Smooth muscle cell (in vitro differentiated cells): ENCODE results near the gene MDGA2. TPM values are rescaled to one million over a fixed set of nuclear protein-coding genes. Genes with fewer than 3 reads are reported as not detected.

ENCODE experiments used
- DNase-seq: peaks from one replicate; lab custom pipeline; 2025; ENCODE audit not compliant: unreplicated experiment; lab: John Stamatoyannopoulos, UW
- H2AFZ ChIP-seq: fragments of 200-600 bp; sonication (generic); 2 replicates; pipeline ENCODE4 v1.6.0; 2016; ENCODE audit warnings: antibody characterized with exemption, low read depth, mild to moderate bottlenecking
- H3F3A ChIP-seq: fragments of 200-600 bp; sonication (generic); 2 replicates; pipeline ENCODE4 v1.6.0; 2017; ENCODE audit warnings: antibody characterized with exemption, low read depth
- H3K27ac ChIP-seq: fragments of 200-600 bp; sonication (generic); 2 replicates; pipeline ENCODE4 v1.5.1; 2016; ENCODE audit warnings: low read depth, mild to moderate bottlenecking
- H3K27me3 ChIP-seq: fragments of 200-600 bp; sonication (generic); 2 replicates; pipeline ENCODE4 v1.6.1; 2016; ENCODE audit warnings: low read depth, mild to moderate bottlenecking
- H3K36me3 ChIP-seq: fragments of 200-600 bp; sonication (generic); 2 replicates; pipeline ENCODE4 v1.5.1; 2016; ENCODE audit warnings: low read depth
- H3K4me1 ChIP-seq: fragments of 200-600 bp; sonication (generic); 2 replicates; pipeline ENCODE4 v1.5.1; 2016; ENCODE audit warnings: low read depth
- H3K4me2 ChIP-seq: fragments of 200-600 bp; sonication (generic); 2 replicates; pipeline ENCODE4 v1.6.0; 2016; ENCODE audit warnings: mild to moderate bottlenecking
- H3K4me3 ChIP-seq: fragments of 200-600 bp; sonication (generic); 2 replicates; pipeline ENCODE4 v1.5.1; 2016; ENCODE audit warnings: mild to moderate bottlenecking
- H3K79me2 ChIP-seq: fragments of 200-600 bp; sonication (generic); 2 replicates; pipeline ENCODE4 v1.6.0; 2016; ENCODE audit warnings: low read depth, mild to moderate bottlenecking
- H3K9ac ChIP-seq: fragments of 200-600 bp; sonication (generic); 2 replicates; pipeline ENCODE4 v1.6.0; 2016; ENCODE audit warnings: low read depth
- H3K9me3 ChIP-seq: fragments of 200-600 bp; sonication (generic); replicated peaks from 2 replicates; pipeline ENCODE4 v1.5.1; 2016; ENCODE audit warnings: low read depth
- H4K20me1 ChIP-seq: fragments of 200-600 bp; sonication (generic); 2 replicates; pipeline ENCODE4 v1.6.0; 2016; ENCODE audit warnings: low read depth
- WGBS: methylation state at CpG from one replicate; pipeline ENCODE4 v1.1.7; 2016; ENCODE audit warnings: low lambda C conversion rate; 5-methylcytosine and 5-hydroxymethylcytosine counted together
- polyA plus RNA-seq: library from polyadenylated mRNA; unstranded; fragments of >200 nt; fragmentation: Nextera tagmentation; extraction: Ambion mirVana; gene quantifications from 2 replicates; pipeline ENCODE4 v1.2.1, GENCODE V29; 2016
- total RNA-seq: library from RNA; depleted of rRNA; stranded (reverse); fragments of >200 nt; gene quantifications from 2 replicates; pipeline ENCODE4 v1.2.3, GENCODE V29; 2014
- TF ChIP-seq, protein P1 (sequence below): fragments of 200-600 bp; sonication (generic); IDR thresholded peaks from 2 replicates; pipeline ENCODE4 v1.5.1; 2017; ENCODE audit warnings: borderline replicate concordance, mild to moderate bottlenecking, antibody characterized with exemption; ENCODE audit not compliant: insufficient read depth, poor library complexity, severe bottlenecking

Gene MDGA2
- total and polyA plus RNA-seq, 2 experiments from 2014 or later: 1.4 to 1.8 TPM

DNA sequence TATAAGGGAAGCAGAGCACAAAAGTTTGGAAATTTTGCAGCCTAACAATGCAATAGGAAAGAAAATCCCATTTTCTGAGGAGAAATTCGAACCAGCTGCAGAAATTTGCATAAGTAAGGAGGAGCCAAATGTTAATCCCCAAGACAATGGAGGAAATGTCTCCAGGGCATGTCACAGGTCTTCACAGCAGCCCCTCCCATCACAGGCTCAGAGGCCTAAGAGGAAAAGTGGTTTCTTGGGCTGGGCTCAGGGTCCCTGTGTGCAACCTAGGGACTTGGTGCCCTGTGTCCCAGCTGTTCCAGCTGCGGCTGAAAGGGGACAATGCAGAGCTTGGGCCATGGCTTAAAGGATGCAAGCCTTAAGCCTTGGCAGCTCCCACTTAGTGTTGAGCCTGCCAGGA lies 190.0 kb downstream of the MDGA2 start:
- 90% methylated on average over 2 of the region's 2 CpGs for WGBS
- Histone ChIP-seq H3K9ac (no peak overlapping the region), H3K4me1 (no peaks in the 10 kb centered on the region), H3K4me2 (no peak overlapping the region), H3K9me3 (no peaks in the 10 kb centered on the region), H3K79me2 (no peaks in the 10 kb centered on the region), H3K36me3 (no peaks in the 10 kb centered on the region), H3K27me3 (no peaks in the 10 kb centered on the region), H3K27ac (no peak overlapping the region), H4K20me1 (no peaks in the 10 kb centered on the region), H3F3A (no peaks in the 10 kb centered on the region), H2AFZ (no peak overlapping the region), H3K4me3 (no peak overlapping the region)
- DNase-seq: no peak
- TF ChIP-seq, protein P1, sequence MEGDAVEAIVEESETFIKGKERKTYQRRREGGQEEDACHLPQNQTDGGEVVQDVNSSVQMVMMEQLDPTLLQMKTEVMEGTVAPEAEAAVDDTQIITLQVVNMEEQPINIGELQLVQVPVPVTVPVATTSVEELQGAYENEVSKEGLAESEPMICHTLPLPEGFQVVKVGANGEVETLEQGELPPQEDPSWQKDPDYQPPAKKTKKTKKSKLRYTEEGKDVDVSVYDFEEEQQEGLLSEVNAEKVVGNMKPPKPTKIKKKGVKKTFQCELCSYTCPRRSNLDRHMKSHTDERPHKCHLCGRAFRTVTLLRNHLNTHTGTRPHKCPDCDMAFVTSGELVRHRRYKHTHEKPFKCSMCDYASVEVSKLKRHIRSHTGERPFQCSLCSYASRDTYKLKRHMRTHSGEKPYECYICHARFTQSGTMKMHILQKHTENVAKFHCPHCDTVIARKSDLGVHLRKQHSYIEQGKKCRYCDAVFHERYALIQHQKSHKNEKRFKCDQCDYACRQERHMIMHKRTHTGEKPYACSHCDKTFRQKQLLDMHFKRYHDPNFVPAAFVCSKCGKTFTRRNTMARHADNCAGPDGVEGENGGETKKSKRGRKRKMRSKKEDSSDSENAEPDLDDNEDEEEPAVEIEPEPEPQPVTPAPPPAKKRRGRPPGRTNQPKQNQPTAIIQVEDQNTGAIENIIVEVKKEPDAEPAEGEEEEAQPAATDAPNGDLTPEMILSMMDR: no peak

DNA sequence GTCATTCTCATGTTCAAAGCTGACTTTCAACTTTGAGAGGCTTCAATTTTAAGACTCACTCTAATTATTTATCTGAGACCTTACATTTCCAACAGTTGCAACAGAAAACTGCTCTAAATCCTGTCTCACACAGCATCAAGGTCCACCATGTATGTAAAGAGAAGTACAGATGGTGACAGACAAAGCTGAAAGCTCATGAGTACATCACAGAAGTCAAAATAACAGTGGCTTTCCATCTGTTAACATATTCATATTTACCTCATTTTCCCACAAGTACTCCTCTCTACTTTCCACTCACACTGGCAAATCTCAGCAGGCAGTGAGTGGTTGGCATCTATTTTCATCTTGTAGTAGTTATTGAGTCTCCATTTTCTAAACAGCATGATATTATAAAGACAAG lies 192.0 kb downstream of the MDGA2 start:
- no peak overlapping the region for H3K9ac ChIP-seq
- no peaks in the 10 kb centered on the region for H3F3A ChIP-seq
- DNase-seq: no peak
- H3K79me2 ChIP-seq: no peaks in the 10 kb centered on the region
- no peak overlapping the region for H3K4me3 ChIP-seq
- no peak overlapping the region for H3K27ac ChIP-seq
- no peaks in the 10 kb centered on the region for H3K36me3 ChIP-seq
- no peaks in the 10 kb centered on the region for H3K9me3 ChIP-seq
- no peaks in the 10 kb centered on the region for H4K20me1 ChIP-seq
- H3K27me3 ChIP-seq: no peaks in the 10 kb centered on the region
- no peak overlapping the region for H3K4me2 ChIP-seq
- H2AFZ ChIP-seq: no peak overlapping the region
- H3K4me1 ChIP-seq: no peaks in the 10 kb centered on the region
- TF ChIP-seq, protein P1: no peak

DNA sequence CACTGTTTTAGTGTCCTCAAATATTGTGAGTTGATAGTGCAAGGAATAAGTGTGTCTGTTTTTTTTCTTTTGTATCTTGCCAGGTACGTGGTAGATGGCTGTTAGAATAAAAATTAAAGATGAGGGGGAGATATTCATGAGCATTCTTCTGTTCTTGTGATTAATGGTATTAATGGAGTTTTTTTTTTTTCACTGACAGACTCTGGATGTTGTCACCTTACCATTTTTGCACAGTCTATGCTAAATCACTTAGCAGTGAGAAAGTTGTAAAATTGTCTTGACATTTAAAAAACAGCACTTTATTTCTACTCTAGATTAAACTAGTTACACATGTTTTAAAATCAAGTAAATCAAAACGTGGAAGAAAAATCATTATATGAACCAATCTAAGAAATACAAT lies 204.3 kb downstream of the MDGA2 start:
- no peaks in the 10 kb centered on the region for H3F3A ChIP-seq
- TF ChIP-seq, protein P1: no peak
- H3K4me1 ChIP-seq: no peaks in the 10 kb centered on the region
- no peak overlapping the region for H3K9ac ChIP-seq
- H3K36me3 ChIP-seq: no peaks in the 10 kb centered on the region
- H3K4me2 ChIP-seq: no peak overlapping the region
- H2AFZ ChIP-seq: no peak overlapping the region
- H3K4me3 ChIP-seq: no peak overlapping the region
- no peaks in the 10 kb centered on the region for H3K9me3 ChIP-seq
- H3K27me3 ChIP-seq: no peaks in the 10 kb centered on the region
- no peaks in the 10 kb centered on the region for H4K20me1 ChIP-seq
- no peak for DNase-seq
- 73% methylated on average over 2 of the region's 2 CpGs for WGBS
- no peaks in the 10 kb centered on the region for H3K79me2 ChIP-seq
- no peak overlapping the region for H3K27ac ChIP-seq

DNA sequence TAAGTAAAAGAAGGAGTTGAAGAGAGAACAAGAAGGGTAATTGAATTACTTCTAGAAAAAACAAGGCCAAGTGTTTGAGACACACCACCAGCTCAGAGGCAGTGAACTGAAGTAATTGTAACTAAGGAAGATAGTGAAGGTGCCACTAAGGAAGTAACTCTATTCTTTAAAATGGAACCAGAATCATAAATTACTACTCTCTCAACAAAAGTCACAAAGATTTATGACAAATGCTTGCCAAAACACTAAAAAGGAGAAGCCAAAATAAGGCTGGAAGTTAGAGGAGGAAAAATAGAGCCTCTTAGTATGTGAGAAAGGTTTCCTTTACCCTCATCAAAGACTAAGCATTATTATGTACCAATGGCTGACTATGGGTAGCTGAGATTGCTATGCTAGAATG lies 208.5 kb downstream of the MDGA2 start:
- no peaks in the 10 kb centered on the region for H3K4me1 ChIP-seq
- H3K9me3 ChIP-seq: no peaks in the 10 kb centered on the region
- TF ChIP-seq, protein P1: no peak
- H3K36me3 ChIP-seq: no peaks in the 10 kb centered on the region
- H3K27ac ChIP-seq: no peak overlapping the region
- no peaks in the 10 kb centered on the region for H3F3A ChIP-seq
- DNase-seq: no peak
- no peaks in the 10 kb centered on the region for H3K79me2 ChIP-seq
- no peak overlapping the region for H3K9ac ChIP-seq
- no peak overlapping the region for H3K4me3 ChIP-seq
- no peaks in the 10 kb centered on the region for H4K20me1 ChIP-seq
- H3K4me2 ChIP-seq: no peak overlapping the region
- no peak overlapping the region for H2AFZ ChIP-seq
- H3K27me3 ChIP-seq: no peaks in the 10 kb centered on the region
